Pericardium fibroblast (primary cell): Measurements from ENCODE around the gene POM121L12. TPM values are rescaled to one million over a fixed set of nuclear protein-coding genes. Genes with fewer than 3 reads are reported as not detected.

Source experiments
- total RNA-seq: library from RNA; depleted of rRNA; stranded (reverse); fragments of >200 nt; gene quantifications from 2 replicates; pipeline ENCODE4 v1.2.3, GENCODE V29; 2015

Gene POM121L12
- not detected in 2 replicates for total RNA-seq

GRCh38 chr7:53035499-53036412, at the start of gene POM121L12:
Gene POM121L12 (plus strand): TSS chr7:53035633. CDS start chr7:53035672, 39 bp downstream.

